Measurements from ENCODE around the gene HDAC9.
"Not testable (repeated sequence)": the region's sequence is repeated elsewhere in the genome, so short reads cannot be mapped to it uniquely, and the experiment has no call there.

HDAC9 gene

GRCh38 chr7:18903695-18904094 lies 408.1 kb downstream of the HDAC9 start:
- DNase-seq: no peak

- no peak for DNase-seq
Measured at GRCh38 chr7:18905316-18905943, 409.9 kb downstream of the HDAC9 start.

- DNase-seq: no peak
Measured at GRCh38 chr7:18906901-18907300, 411.4 kb downstream of the HDAC9 start.

- DNase-seq: no peak
Measured at GRCh38 chr7:18913106-18913505, 417.6 kb downstream of the HDAC9 start.

GRCh38 chr7:18916826-18917225 lies 421.3 kb downstream of the HDAC9 start:
- DNase-seq: no peak

GRCh38 chr7:18927134-18927533 lies 431.6 kb downstream of the HDAC9 start:
- DNase-seq: no peak

- DNase-seq: no peak
Measured at GRCh38 chr7:18936265-18936664, 440.7 kb downstream of the HDAC9 start.

- no peak for DNase-seq
Measured at GRCh38 chr7:18939771-18940592, 444.4 kb downstream of the HDAC9 start.

- no peak for DNase-seq
Measured at GRCh38 chr7:18940593-18941134, 445.1 kb downstream of the HDAC9 start.

GRCh38 chr7:18941207-18941606 lies 445.7 kb downstream of the HDAC9 start:
- DNase-seq: no peak

GRCh38 chr7:18948521-18948920 lies 453.0 kb downstream of the HDAC9 start:
- no peak for DNase-seq

- no peak for DNase-seq
Measured at GRCh38 chr7:18952846-18953245, 457.3 kb downstream of the HDAC9 start.

- no peak for DNase-seq
Measured at GRCh38 chr7:18958627-18959026, 463.1 kb downstream of the HDAC9 start.

- no peak for DNase-seq
Measured at GRCh38 chr7:18960725-18961124, 465.2 kb downstream of the HDAC9 start.

- DNase-seq: no peak
Measured at GRCh38 chr7:18962031-18962430, 466.5 kb downstream of the HDAC9 start.

GRCh38 chr7:18965657-18966056 lies 470.1 kb downstream of the HDAC9 start:
- no peak for DNase-seq

- DNase-seq: not testable (repeated sequence)
Measured at GRCh38 chr7:18967755-18968154, 472.2 kb downstream of the HDAC9 start.

GRCh38 chr7:18971839-18972238 lies 476.3 kb downstream of the HDAC9 start:
- no peak for DNase-seq

- no peak for DNase-seq
Measured at GRCh38 chr7:18974803-18975202, 479.3 kb downstream of the HDAC9 start.

- DNase-seq: no peak
Measured at GRCh38 chr7:18975276-18975675, 479.7 kb downstream of the HDAC9 start.

GRCh38 chr7:18975689-18976280 lies 480.2 kb downstream of the HDAC9 start:
- DNase-seq: no peak

- no peak for DNase-seq
Measured at GRCh38 chr7:18976715-18977471, 481.3 kb downstream of the HDAC9 start.

GRCh38 chr7:18978108-18978495 lies 482.6 kb downstream of the HDAC9 start:
- DNase-seq: no peak

Data from activated T-cell treated with anti-CD3 and anti-CD28 coated beads, Interleukin-2, amount 50 U/mL, for 48 hours (primary cell).